GM19452 (cell line): ENCODE results near the gene P3H1.
"Not testable (repeated sequence)": the region's sequence is repeated elsewhere in the genome, so short reads cannot be mapped to it uniquely, and the experiment has no call there.

ENCODE experiments used
- ATAC-seq: cut with Tn5 transposase; IDR thresholded peaks from one replicate; pipeline ENCODE4 v1.9.1; 2021; ENCODE audit not compliant: unreplicated experiment

The P3H1 gene

GRCh38 chr1:42774928-42775526, 8.2 kb upstream of the P3H1 start:
- no peak for ATAC-seq

- no peak for ATAC-seq
These were observed 6.6 kb upstream of the P3H1 start for GRCh38 chr1:42773420-42773819.

GRCh38 chr1:42769811-42770210, 3.0 kb upstream of the P3H1 start:
- ATAC-seq = no peak

GRCh38 chr1:42768172-42768571, 1.3 kb upstream of the P3H1 start:
- no peak for ATAC-seq

GRCh38 chr1:42767510-42768000, 727 bp upstream of the P3H1 start:
- ATAC-seq = peak; percentile 13

- ATAC-seq = peak; percentile 27
These were observed 742 bp downstream of the P3H1 start for GRCh38 chr1:42765832-42766740.

- no peak for ATAC-seq
These were observed 1.6 kb downstream of the P3H1 start for GRCh38 chr1:42765269-42765668.

GRCh38 chr1:42762269-42762668, 4.6 kb downstream of the P3H1 start:
- ATAC-seq = no peak

GRCh38 chr1:42761567-42761966, 5.3 kb downstream of the P3H1 start:
- ATAC-seq = no peak

GRCh38 chr1:42759114-42759513, 7.7 kb downstream of the P3H1 start:
- ATAC-seq = no peak

- no peak for ATAC-seq
These were observed 8.2 kb downstream of the P3H1 start for GRCh38 chr1:42758641-42759040.

- ATAC-seq = no peak
These were observed 8.9 kb downstream of the P3H1 start for GRCh38 chr1:42757892-42758275.

GRCh38 chr1:42756956-42757891, 9.6 kb downstream of the P3H1 start:
- ATAC-seq = no peak

- no peak for ATAC-seq
These were observed 13.8 kb downstream of the P3H1 start for GRCh38 chr1:42753070-42753469.

- ATAC-seq = no peak
These were observed 14.5 kb downstream of the P3H1 start for GRCh38 chr1:42752284-42752683.

GRCh38 chr1:42751511-42752070, 15.2 kb downstream of the P3H1 start:
- not testable (repeated sequence) for ATAC-seq

GRCh38 chr1:42750041-42750440, 16.8 kb downstream of the P3H1 start:
- ATAC-seq = no peak

- no peak for ATAC-seq
These were observed 18.1 kb downstream of the P3H1 start for GRCh38 chr1:42748461-42749410.

- ATAC-seq = no peak
These were observed 18.8 kb downstream of the P3H1 start for GRCh38 chr1:42748021-42748420.

GRCh38 chr1:42747125-42747524, 19.7 kb downstream of the P3H1 start:
- no peak for ATAC-seq
